Fibroblast of lung (primary cell): Measurements from ENCODE around the gene TRERF1.

Experiments used
- CTCF ChIP-seq, 2 donors: IDR thresholded peaks in 1 of 2; conservative IDR thresholded peaks in 1 of 2; 1 replicate in 1 of 2; 2 replicates in 1 of 2; pipeline ENCODE4 v1.5.1; 2011 to 2012; ENCODE audit warnings: low read length in 2 of 2, control low read depth in 1 of 2, inconsistent platforms in 1 of 2, low read depth in 1 of 2, mild to moderate bottlenecking in 1 of 2
- EZH2 ChIP-seq: IDR thresholded peaks from 2 replicates; pipeline ENCODE4 v1.5.1; 2012; ENCODE audit warnings: low read length, control low read depth, mild to moderate bottlenecking; ENCODE audit errors: missing control alignments

GRCh38 chr6:42340511-42340910 lies 111.2 kb downstream of the TRERF1 start:
- no peak for TF ChIP-seq CTCF (conservative IDR thresholded peaks at IDR 0.05 in 1 of 2, IDR thresholded peaks at IDR 0.05 in 1 of 2; ENCODE audit: low read depth in 1 of 2, low read length in 2 of 2)
- no peak for TF ChIP-seq EZH2
